Stimulated activated CD4-positive, alpha-beta T cell treated with anti-CD3 and anti-CD28 coated beads, Interleukin-15, amount 100 ng/mL, for 1 hour (primary cell): Measurements from ENCODE around the gene GAPVD1.

ENCODE experiments used
- DNase-seq, 2 donors: peaks; one replicate each; pipeline ENCODE4 v3.0.0-alpha.2; 2020; ENCODE audit warnings: low read depth in 1 of 2, low spot score in 1 of 2

Gene GAPVD1

DNA sequence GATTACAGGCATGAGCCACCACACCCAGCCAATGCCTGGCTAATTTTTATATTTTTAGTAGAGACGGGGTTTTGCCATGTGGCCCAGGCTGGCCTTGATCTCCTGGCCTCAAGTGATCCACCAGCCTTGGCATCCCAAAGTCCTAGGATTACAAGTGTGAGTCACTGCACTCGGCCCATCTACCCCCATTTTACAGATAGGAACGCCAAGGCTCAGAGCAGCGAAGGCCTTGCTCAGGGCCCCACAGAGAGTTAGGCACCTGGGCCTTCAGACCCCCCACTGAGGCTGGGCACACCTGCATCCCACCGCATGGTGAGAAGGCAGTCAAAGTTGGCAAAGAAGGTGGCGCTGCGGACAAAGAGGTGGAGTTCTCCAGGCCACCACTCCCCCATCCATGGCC is 143.1 kb downstream of the GAPVD1 start:
- no peak for DNase-seq

DNA sequence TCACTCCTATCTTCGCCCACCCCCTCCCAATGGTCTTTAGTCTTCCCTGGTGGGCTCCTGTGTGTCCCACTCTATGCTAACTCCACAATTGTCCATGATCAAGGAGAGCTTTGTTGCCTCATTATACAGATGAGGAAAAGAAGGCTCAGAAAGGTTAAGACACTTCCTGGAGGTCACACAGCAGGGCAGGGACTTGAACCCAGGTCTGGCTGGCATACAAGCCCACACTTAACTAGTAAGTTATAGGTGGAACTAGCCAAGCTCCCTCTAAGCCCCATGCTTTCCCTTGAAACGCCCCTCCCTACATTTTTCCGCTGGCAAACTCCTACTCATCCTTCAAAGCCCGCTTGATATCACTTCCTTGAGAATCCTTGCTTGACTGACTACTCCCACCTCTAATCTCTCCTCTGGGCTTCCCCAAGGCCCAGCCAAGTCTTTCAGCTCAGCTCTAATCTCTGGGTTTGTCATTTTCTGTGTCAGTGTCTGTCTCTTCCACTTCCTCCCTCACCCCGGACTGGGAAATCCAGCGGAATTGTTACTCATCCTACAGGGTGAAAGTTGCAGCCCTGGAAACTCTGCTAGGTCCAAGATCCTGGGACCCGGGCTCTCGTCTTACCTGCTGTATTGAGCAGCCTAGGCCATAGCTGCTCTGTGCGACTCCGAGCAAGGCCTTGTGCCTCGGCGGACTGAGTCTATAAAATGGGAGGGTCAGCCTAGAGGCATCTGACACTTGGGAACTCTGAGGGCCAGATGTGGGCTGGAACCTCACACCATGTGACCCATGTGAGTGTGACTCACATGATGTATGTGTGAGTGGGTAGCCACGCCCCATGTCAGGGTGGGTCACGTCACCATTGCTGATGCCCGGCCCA is 144.5 kb downstream of the GAPVD1 start:
- DNase-seq: no peak

DNA sequence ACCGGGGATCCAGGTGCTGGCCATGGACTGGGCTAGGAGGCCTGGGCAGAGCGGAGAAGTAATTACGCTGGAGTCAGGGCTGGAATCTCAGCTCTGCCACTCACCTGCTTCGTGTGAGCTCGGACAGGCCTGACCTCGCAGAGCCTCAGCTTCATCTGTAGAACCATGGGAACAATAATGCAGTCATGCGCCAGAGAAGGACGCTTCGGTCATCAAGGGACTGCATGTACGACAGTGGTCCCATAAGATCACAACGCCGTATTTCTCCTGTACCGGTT is 145.1 kb downstream of the GAPVD1 start:
- no peak for DNase-seq

DNA sequence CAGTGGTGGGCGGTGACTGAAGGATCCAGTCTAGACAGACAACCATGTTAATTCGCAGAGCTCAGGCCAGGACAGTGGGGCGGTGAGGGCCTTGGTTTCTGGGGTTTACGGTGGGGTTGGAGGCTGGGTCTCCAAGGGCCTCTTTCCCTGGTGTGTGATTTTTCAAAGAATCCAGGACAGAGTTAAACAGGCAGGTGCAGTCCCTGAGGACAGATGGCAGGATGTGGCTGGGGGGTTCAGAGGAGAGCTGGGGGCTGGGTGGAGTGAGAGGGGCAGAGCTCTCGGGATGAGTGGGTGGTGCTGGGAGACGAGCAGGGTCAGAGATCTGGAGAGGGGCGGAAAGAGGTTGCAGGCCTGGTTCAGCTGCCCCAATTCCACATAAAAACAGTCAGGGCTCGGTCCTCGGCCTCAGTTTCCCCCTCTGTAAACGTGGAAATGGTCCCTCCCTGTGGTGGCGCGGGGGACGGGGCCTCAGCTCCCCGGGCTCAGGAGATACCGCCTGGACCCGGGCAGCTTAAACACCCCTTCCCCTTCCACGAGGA is 145.9 kb downstream of the GAPVD1 start:
- no peak for DNase-seq

DNA sequence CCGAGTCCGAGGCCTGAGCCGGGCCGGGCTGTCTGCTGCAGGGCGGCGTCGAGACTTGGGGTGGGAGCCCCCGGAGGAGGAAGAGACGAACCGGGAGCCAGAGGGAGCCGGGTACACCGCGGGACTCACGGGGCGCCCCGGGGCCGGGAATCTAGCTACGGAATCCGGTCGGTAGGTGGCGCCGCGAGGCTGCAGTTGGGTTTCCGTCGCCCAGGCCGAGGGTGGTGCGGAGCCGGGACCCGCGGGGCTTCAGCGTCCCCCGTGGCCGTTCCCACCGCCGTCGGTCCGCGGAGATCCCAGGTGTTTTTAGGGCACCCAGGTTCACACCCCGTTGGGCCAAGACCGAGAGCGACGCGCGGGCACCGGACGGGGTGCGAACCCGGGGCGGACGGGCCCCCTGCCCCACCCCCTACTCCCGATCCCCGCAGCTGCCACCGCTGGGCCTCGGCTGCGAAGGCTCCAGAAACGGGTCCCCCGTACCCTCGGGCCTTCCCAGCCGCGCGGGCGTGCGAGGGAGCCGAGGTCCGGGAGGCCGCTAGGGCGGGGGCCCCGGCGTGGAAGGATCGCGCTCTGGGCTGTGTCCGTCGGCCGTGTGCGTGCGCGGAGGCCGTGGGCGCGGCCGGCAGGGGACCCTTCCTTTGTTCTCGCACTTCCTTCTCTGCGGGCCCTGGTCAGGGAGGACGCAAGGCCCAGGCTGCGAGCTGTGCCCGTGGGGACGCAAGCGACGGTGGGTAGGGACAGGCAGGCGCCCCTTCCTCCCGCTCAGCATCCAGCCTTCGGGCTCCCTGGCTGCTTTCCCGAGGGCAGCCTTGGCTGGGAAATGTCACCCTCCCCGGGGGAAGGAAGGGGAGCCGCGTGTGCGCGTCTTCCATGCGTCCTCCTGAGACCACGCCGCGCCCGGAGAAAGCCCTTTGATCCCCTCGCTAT is 146.6 kb downstream of the GAPVD1 start:
- DNase-seq: peak; percentile 52 to 75

DNA sequence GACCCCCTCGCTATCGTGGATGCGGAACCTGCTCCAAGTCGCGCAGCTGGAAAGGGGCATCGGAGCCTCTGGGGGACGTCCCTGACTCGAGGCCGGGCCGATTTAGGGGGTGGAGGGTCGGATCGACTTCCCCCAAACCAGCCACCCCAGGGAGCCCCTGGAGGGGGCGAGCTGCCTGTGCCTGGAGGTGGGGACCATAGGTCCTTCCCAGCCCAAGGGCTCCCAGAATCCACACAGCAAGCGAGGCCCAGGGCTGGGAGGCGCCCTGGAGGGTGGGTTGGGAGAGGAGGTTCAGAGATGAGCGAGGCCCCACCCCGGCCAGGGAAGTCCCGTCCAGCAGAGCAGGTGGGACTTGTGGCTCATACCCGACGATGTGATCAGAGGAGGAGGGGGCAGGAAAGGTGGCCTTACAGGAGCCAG is 147.6 kb downstream of the GAPVD1 start:
- no peak for DNase-seq

DNA sequence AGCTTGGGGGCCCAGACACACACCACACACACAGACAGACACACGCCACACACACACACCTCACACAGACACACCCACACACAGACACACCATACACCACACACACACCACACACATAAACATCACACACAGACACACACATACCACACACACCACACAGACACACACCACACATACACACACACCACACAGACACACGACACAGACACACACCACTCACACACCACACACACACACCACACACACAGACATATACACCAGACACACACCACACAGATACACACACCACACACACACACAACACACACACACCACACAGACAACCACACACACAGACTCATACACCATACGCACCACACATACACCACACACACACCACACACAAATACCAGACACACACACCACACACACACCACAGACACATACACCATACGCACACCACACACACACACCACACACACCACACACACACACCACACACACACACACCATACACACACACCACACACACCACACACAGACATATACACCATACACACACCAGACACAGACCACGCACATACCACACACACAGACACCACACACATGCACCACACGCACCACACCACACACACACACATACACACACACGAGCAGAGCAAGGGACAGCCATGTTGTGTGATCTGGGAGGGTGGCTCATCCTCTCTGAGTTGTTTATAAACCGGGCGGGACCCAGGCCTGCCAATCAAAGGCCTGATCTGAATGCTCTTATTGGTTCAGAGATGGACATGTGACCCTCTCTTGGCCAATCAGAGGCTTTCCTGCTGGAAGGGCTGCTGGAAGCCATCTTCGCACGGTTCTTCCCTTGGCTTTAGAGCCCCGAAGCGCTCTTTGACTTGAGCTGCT is 148.3 kb downstream of the GAPVD1 start:
- no peak for DNase-seq

DNA sequence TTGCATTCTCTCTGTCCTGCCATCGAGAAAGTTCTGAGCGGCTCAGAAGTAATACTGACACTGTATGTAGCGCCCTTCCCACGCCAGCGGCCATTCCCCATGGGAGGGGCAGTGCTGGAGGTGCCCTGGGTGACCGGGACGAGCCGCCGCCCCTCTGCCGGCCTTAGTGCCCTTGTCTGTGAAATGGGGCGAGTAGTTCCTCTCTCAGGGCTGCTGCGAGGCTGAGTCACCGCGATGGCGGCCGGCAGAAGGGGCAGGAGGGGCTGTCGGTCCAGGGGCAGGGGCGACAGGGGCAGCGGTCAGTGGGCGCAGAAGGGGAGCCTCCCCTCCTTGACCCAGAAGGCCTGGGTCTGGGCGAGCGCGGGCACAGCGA is 148.9 kb downstream of the GAPVD1 start:
- no peak for DNase-seq

DNA sequence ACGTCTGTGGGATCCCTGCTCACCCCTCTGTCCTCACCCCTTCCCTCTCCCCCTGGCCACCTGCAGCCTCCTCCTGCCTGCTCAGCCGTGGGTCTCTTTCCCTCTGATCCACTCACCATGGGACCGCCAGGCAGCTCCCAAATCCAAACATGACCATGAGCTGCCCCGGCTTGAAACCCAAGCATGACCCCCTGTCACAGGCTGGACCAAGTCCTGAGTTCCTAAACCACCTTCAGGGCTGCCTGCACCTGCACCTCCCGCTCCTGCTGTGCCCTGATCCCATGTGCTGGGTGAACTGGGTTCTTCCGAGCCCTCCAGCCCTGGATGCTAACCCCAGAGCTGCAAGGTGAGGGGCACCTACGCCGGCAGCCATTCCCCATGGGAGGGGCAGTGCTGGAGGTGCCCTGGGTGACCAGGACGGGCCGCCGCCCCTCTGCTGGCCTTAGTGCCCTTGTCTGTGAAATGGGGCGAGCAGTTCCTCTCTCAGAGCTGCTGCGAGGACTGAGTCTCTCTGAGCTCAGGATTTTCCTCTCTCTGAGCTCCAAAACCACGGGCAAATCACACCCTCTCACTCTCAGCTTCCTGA is 149.6 kb downstream of the GAPVD1 start:
- no peak for DNase-seq

DNA sequence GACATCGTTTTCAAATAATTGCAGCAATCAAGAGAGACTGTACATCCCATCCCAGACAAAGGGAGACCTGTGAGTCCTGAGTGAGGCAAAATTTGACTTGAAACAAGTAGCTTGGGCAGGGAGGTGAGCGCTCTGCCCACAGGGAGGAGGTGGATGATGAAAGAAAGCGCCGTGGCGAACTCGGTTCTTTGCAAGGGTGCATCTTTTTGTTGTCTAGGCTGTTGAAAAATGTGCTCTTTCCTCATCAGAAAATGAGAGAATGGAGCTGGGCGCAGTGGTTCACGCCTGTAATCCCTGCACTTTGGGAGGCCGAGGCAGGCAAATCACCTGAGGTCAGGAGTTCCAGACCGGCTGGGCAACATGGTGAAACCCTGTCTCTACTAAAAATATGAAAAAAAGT is 150.5 kb downstream of the GAPVD1 start:
- DNase-seq: no peak

DNA sequence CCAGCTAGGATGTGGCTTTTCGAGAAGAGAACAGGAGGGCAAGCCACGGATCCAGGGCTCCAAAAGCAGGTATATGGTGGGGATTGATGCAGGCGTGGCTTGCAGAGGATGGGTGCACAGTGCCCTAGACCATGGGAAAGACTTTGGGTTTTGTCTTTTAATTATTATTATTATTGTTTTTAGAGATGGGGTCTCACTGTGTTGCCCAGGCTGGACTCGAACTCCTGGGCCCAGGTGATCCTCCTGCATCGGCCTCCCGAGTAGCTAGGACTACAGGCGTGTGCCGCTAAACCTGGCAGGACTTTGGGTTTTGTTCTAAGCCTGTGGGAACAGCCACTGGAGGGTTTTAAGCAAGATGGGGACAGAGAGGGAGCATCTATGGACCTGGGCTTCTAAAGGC is 152.0 kb downstream of the GAPVD1 start:
- DNase-seq: no peak

DNA sequence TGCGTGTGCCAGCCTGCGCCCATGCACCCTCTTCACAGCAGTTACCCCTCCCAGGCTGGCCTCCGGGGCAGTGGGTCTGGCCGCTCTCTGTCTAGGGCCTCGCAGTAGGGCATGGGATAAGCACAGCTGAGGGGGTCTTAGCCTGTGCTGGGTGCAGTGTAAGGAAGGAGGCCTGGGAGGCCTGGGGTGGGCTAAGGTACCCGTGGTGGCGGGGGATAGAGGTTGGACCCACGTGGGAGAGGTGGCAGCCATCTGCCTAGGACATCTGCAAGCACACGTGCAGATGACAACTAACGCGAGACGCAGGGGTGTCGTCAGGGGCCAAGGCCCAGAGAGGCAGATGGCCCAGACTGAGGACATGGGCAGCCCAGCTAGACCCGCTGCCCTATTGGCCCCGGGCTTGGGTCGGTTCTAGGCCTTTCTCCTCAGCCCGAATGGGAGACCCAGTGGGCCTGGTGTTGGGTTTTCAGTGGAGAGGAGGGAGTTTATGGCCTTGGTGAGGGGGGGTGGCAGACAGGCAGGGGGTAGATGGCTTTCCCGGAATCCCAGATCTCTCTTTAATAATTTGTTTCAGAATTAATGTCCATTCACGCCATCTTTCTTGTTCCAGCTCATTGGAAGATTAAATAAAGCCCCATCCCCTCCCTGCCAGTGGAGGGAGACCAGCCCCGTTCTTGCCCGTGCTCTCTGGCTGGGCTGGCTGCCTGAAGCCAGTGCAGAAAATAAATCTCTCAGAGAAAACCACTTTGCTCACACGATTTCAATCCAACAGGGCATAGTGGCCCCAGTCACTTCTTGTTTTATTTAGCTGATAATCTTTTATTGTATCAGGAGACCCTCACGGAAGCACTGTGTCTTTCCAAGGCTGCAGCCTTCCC is 154.2 kb downstream of the GAPVD1 start:
- no peak for DNase-seq

DNA sequence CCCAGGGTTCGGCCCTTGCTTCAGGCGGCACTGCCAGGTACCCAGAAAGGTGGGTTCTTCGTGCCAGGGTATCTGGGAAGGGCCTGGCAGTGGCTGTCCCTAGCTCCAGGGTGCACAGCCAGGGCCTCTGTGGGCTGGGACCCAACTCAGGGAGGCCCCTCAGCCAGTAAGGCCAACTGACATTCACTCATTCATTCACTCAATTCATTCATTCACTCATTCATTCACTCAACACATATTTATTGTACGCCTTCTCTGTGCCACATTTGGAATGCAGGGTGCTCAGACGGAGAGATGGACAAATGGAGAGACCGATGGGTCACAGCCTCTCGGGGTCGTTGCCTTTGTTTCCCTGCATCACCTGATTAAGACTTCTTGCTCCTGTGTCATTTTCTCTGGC is 154.9 kb downstream of the GAPVD1 start:
- no peak for DNase-seq
